IPS DF 19.7 (cell line): ENCODE measurements around the gene TMEM208.

Experiments used
- DNase-seq: peaks from one replicate; pipeline ENCODE4 v3.0.0-alpha.2; 2013; ENCODE audit warnings: low read depth, low spot score

The TMEM208 gene

DNA sequence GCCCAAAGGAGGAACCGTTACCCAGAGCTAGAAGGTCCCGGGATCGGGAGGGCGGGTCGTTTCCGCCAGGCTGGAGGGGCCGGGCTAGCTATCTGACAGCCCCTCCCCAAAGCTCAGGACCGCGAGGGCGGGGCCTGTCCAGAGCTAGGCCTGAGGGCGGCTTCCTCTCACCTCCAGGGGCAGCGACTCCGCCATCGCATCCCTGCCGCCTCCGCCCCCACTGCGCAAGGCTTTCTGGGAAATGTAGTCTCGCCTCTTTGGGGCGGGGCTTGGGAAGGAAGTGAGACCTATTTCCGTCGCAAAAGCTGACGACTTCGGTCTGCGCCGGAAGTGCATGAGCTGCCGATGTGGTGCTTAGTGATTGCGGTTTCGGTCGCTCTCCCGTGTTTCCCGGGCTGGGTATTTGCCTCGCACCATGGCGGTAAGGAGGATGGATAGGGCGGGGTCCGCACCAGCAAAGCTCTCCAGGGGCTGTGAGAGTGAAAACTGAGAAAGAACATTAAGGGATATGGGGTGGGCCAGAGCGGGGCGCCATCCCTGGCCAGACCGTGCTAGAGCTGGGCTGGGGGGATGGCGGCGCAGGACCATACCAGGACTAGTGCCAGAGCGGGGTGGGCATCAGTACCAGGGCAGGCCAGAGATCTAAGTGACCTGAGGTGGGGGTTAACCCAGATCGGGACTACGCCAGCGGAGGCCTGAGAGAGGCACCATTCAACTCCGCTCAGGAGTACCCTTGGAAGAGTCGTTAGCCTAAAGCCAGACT, at the start of gene TMEM208:
Gene TMEM208 (plus strand): TSS at position 327 of the 763 bp plus-strand sequence. CDS start 89 bp downstream, at position 416.
- DNase-seq, result peak; percentile 91

DNA sequence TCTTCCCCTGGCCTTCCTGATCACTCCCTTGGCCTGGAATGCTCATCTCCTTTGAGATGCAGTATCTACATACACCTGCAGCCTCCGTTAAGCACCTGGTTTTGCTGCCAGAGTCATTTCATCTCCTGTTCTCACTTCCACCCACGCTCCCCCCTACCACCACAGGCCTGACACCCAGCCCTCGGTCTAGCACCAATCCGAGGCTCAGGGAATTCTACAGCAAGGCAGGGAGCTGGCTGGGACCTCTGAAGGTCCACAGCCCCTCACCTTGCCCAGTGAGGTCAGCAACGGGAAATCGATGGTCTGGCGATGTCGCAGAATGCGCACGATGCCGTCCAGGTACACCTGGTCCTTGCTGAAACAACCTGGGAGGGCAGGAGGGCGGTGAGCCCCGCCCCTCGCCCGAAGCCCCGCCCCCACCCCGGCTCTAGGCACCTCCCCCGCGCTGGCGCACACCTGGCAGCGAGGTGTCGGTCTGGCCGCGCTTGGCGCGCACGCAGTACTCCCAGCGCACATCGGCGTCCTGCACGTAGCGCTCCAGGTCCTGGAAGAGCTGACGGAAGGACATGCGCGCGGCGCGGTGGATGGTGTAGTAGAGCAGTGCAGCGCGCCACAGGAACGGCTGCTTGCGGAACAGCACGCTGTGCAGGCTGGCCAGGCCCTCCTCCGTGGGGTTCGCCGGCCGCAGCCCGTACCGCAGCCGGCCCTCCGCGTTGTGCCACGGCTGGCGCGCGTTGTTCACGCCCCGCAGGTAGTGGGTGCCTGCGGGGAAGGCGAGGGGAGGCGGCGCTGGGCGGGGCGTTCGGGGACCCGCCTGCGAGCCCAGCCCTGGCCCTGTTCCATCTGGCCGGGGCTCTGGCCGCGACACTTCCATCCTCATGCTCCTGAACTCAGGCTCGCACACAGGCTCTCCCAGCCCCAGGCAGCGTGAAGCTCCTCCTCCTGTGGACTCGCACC, 48.9 kb upstream of the TMEM208 start:
- DNase-seq, result peak; percentile 91

DNA sequence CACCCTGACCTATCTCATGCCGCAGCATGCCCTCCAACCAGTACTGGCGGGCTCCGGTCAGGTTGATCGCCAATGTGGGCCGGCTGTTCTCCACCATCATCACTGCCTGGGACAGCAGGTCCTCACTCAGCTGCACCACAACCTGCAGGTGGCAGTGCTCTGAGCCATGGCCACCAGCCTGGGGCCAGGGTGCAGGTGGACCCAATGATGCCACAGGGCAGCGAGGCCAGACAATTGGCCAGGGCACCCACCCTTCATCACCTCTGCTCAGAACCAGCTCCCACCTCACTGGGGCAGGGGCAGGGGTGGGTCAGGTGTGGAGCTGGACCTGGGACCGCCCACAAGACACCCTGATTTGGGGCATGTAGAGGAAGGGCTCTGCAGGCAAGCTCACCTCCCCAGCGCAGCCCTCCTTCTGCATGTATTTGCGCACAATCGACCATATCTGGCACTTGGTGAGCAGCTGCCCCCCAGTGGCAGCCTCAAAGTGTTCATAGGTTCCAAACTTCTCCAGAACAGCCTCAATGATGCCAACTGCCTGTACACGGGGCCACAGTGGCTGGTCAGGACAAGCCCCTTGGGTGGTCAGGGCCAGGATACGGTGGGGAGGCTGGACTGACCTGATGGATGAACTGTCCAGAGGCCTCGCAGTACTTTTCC, 47.4 kb upstream of the TMEM208 start:
- DNase-seq, result no peak

DNA sequence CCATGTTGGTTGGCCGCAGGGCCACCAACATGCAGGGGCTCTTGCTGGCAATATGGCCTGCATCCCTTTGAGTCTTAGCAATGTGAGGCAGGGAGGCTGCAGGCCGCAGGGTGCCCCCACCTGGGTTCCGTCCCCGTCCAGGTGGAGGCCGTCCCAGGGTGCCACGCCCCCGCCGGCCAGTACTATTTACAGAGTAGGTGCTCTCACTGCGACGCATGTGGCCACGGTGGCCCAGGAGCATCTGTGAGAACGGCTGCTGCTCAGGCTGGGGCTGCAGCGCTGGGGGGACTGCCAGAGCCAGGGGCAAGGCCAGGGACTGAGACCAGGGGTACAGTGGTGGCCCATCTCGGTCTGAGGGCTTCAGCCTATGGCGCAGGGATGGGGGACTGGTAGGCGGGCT, 46.8 kb upstream of the TMEM208 start:
- no peak for DNase-seq

DNA sequence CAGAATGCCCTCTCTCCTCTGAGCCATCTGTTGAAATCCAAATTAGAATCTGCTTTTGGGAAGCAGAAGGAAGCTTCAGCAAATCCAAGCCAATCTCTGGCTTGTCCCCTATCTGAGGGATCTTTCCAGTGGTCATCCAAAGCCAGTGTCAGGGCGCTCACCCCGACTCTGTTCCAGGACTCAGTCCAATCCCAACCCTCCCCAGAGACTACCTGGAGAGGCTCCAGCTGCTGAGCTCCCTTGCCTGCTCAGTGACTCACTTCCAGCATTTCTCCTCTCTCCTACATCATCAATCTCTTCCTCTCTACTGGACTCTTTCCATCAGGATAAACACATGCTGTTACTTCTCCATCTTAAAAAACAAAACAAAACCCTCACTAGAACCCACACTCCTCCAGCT, 45.6 kb upstream of the TMEM208 start:
- no peak for DNase-seq

DNA sequence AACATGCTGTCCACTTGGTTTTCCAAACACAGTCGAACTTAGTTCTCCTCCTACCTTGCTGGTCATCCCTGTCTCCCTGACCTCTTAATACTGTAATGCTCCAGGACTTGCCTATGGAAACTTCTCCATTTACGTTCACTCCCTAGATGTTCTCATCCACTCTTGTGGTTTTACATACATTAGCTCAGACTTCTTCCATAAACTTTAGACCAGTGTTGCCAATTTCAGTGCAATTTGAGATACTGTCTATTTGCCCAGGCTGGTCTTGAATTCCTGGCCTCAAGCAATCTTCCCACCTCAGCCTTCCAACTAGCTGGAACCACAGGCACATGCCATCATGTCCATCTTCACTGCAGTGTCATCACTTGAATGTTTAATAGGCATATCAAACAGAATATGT, 44.6 kb upstream of the TMEM208 start:
- no peak for DNase-seq

DNA sequence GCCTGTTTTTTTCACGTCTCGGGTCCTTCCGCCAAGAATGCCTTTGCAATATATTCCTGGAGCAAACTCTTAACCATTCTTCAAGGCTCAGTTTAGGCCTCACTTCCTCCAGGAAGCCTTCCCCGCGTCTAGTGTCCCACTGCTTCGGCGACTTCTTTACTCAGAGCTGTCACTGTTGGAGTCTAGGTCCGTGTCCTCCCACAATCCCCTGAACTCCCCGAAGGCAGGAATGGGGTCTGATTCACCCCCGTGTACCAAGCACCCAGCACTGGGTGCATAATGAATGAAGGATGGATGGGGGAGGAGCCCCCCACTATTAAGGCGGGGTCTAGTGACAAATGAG, 43.7 kb upstream of the TMEM208 start:
- no peak for DNase-seq

DNA sequence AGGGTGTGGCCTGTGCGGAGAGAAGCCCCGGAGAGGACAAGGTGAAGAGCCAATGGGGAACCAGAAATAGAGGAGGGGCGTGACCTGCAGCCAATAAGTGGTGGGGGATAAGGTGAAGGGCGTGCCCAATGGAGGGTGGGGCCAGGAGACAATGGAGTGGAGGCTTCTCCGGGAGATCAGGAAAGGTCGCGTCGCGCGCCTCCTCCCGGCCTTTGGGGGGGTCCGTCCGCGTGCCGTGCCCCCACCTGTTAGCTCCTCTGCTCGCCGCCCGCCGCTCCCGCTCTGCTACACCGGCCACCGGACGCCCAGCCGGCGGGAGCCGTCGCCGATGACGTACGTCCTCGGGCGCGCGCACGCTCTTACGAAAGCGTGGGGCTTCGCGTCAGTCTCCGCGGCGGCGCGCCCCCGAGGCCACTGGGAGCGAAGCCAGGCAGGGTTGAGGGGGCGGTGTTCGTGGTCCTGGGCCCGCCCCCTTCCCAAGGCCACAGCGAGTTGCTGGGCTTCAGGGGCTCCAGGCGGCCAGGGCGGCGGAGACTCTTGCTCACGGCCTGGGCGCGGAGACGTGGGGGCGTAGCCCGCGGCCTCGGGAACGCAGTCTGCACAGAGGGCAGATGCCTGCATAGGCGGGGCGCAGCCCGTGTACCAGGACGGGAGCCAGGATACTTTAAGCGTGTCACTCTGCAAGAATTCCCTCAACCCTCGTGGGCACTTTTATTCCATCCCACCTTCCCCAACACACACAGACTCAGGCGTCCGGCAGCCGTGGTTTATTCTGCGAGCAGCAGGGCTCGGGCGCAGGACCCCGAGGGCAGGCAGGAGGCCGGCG, 43.1 kb upstream of the TMEM208 start, which contains the start of gene MATCAP1:
Gene MATCAP1 (minus strand): TSS at position 337 of the 826 bp plus-strand sequence. CDS start 3,353 bp downstream, outside the sequence.
- DNase-seq, result peak; percentile 94

DNA sequence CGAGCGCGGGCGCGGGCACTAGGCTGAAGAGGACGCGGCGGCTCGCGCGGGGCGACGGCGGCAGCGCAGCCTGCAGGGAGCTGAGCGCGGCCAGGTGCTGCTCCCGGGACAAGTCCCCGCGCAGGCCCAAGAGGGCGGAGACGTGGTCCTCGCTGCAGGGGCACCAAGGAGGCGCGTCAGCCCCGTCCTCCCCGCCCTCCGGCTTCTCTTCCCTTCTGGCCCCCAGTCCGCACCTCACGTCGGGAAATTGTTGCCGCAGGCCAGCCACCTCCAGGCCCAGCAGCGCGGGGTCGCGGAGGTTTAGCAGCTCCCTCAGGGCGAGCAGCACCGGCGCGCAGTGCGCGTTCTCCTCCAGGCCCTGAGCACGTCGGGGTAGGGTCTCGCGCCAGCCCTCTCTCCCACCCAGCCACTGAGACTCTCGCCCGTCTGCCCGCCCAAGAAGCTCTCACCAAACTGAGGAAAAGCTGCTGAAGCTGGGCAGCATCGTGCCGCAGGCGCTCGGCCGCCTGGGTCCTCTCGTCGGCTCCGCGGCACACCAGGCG, 42.4 kb upstream of the TMEM208 start:
- DNase-seq, result no peak

DNA sequence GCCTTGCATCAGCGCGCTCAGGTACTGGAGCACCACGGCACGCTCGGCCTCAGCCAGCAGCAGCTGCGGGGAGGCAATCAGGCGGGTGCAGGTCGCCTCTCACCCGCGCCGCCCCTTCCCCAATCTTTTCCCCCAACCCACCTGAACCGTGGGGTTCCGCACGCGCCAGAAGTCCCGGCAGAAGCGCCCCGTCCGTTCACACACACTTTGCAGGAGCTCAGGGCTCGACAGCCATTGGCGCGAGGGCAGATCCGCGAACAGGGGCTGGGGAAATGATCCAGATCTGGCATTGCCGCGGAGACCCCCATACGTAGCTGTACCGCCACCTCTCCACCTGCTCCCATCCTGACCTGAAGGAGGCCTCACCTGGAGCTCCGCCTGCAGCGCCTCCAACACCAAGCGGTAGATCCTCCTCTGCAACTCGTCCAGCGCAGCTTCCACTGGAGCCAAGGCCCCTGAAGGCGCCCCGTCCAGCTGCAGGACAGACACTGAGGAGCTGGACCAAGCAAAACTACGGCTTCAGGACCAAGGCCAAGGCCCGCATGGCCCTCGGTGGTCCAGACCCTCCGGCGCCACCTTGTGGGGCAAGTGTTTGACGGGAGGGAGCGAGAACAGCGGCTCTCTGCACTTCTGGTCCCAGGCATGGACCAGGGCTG, 41.8 kb upstream of the TMEM208 start:
- no peak for DNase-seq

DNA sequence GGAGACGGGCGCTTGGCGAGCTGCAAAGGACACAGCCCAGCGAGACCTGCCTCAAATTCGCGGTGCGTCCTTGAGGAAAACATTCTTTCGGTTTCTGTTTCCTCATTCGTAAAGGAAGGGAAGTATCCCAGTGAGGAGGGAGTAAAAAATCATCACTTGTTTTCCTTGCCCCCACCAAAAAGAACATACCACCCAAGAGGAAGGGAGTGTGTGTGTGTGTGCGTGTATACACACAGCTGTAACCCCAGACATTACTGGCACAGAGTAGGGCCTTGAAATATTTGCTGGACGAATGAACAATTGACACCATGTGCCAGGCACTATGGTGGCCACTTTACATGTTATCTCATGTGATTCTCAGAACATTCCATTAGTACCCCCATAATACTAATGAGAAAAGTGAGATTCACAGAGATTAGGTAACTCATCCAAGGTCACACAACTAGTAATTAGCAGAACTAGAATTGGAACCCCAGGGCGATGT, 41.2 kb upstream of the TMEM208 start:
- no peak for DNase-seq

DNA sequence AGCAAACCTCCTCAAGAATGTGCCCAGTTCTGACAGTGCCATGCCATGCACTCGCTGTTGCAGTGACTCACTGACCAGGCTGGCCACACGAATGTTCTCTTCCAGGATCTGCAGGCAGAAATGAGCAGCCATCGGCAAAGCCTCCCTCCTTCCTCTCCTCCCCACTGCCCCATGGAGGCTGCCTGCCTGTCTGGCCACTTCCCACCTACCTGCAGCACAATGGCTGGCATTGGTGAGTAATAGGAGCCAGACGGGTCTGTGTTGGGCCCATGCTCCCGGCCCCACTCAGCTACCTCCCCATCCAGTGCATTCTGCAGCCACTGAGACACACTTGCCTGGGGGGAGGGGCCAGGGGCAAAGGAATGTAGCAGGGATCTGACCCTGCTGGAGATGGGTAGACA, 40.4 kb upstream of the TMEM208 start:
- no peak for DNase-seq

DNA sequence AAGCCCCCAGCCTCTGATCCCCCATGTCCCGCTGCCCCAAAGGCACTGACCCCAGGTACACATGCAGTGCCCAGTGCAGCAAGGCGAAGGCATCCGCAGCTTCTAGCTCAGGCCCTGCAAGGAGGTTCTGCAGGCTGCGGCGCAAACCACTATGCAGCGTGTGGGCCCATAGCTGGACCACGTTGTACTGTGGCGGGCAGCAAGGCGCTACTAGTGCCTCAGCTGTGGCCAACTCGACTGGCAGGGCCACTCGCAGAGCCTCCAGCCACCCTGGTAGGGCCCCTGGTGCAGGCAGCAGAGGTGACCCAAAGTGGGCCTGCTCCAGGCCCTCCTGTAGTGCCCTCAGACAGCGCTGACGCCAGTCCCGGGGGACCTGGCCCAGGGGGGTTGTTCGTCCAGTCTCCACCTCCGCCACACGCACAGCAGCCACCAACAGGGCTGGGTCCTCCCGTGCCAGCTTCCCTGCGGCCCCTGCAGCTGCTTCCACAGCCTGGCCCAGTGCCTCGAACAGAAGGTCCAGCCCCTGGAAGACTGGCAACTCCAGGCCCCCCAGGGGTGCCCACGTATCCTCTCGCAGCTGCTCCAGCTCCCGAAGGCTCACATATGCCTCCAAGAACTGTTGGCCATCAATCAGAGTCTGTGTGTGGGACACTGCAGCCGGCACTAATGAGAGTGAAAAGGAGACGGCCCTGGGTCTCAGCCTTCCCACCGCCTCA, 39.6 kb upstream of the TMEM208 start:
- DNase-seq, result no peak

DNA sequence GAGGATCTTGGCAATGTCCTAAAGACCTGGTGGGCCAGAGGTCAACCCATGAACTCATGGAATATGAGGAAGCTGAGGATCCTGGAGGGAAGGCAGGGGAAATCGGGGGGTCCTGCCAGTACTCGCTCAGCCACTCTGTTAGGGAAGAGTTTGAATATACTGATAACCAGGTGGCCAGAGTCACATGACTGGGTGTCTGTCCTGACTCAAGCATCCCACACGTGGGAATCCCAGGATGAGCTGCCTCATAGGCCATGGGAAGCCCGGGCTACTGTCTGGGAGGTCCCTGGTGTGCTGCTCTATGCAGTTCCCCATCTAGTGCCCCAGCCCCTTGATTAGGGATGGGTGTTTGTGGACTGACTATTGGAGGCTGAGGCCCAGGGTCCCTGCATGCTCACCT, 38.6 kb upstream of the TMEM208 start:
- no peak for DNase-seq

DNA sequence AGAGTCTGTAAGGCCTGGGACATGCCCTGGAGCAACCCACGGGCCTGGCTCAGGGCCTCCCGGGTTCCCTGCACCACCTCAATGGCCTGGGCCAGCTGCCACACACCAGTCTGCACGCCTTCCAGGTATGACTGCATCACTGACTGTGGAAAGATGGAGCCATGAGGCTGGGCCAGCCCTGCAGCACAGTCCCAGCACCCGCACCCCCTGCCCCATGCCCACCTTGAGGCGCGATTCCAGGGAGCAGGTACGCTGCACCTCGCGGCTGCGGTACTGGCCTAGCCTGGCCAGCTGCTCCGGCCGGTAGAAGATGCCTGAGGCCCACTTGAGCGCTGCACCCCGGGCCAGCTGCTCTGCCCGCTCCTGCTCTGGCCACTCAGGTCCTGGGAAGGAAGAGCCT, 38.1 kb upstream of the TMEM208 start:
- DNase-seq, result no peak

DNA sequence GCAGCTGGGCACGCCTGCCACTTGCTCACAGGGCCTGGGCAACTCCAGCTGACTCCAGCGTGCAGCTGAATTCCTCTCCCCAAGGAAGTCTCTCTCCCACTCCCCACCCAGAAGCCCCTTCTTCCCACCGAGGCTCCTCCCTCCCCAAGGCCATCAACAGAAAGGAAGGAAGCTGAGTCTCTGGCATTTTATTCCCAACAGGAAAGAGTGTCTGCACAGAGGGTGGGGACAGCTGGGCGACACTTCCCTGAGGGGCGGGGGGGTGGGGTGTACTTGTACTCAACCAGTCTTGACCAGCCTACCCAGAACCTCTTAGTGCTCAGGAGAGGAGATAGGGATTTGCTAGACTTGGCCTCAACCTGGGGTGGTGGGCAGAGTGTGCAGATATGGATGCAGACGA, 36.9 kb upstream of the TMEM208 start, which contains the start of gene EXOC3L1:
Gene EXOC3L1 (minus strand): TSS at position 96 of the 400 bp plus-strand sequence. CDS start 460 bp downstream, outside the sequence.
- DNase-seq, result no peak

DNA sequence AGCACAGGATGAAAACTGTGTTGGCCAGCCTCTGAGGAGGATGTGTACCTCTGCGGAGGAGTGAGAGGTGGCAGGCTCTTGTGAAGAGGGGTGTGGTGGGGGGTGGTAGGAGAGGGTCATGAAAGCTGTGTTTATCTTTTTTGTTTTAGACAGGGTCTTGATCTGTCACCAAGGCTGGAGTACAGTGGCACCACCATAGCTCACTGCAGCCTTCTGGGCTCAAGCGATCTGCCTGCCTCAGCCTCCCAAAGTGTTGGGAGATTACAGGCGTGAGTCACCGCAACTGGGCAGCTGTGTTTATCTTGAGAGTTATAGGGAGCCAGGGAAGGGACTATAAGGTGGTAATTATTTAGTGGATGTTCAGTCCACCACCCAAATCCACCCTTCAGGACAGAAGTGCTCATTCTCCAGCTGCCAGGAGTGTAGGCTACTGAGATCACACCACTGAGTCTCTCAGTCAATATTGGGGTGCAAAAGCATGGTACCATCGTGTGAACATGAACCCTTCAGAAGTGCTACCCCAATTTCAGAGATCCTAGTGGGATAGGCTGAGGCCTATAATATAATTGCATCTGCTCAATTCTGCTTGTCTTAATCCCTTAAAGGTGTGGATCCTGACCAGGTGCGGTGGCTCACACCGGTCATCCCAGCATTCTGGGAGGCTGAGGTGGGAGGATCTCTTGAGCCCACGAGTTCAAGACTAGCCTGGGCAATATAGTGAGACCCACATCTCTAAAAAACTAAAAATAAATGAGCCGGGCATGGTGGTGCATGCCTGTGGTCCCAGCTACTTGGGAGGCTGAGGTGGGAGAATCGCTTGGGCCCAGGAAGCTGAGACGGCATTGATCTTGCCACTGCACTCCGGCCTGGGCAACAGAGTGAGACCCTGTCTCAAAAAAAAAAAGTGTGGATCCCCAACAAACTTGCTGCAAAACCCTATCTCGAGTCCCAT, 36.2 kb upstream of the TMEM208 start:
- DNase-seq, result no peak

DNA sequence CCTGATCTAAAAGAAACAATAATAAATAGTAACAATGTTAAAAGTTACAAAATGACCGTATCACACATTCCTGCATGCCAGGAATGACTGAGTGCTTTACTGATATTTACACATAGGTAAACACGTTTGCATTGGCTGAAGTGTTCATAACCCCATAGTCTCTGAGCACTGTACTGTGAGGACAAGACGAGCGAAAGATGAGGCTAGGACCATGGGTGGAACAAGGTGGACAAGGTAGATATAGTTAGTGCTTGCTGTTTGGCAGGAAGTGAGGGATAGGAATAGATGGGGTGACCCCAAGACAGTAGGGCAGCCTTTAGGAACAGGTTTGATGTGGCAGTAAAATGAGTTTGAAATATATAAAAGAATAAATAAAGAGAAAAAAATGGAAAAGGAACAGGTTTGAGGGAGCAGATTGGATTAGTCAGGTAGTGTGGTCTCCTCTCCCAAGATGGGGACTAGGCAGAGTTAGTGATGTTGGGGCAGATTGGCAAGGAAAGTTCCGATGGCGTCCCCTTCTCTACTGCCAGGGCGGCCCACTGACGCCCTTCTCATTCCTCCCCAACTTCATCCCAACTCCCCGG, 35.4 kb upstream of the TMEM208 start:
- no peak for DNase-seq
